Right atrium auricular region (tissue), 2 donors: ENCODE measurements around the gene VRK1. TPM values are rescaled to one million over a fixed set of nuclear protein-coding genes. Genes with fewer than 3 reads are reported as not detected.

Experiments
- DNase-seq: peaks from one replicate; pipeline ENCODE4 v3.0.0-alpha.2; 2019; ENCODE audit warnings: low spot score
- H3K27ac ChIP-seq, 2 donors: fragments of 200-600 bp; sonication (generic); 1 replicate in 1 of 2; 2 replicates in 1 of 2; pipeline ENCODE4 v1.5.1; 2016 to 2019
- H3K27me3 ChIP-seq, 2 donors: fragments of 200-600 bp; sonication (generic); one replicate each; pipeline versions ENCODE4 v1.5.1 to v1.6.0; 2017 to 2019
- H3K36me3 ChIP-seq: fragments of 200-600 bp; sonication (generic); one replicate; pipeline ENCODE4 v1.5.1; 2016
- H3K4me1 ChIP-seq, 2 donors: fragments of 200-600 bp; sonication (generic); one replicate each; pipeline versions ENCODE4 v1.5.1 to v1.6.0; 2017 to 2019
- H3K4me3 ChIP-seq, 2 donors: fragments of 200-600 bp; sonication (generic); 1 replicate in 1 of 2; 2 replicates in 1 of 2; pipeline ENCODE4 v1.5.1; 2017 to 2019; ENCODE audit warnings: mild to moderate bottlenecking in 1 of 2, moderate library complexity in 1 of 2
- H3K9me3 ChIP-seq, 2 donors: fragments of 200-600 bp; sonication (generic); one replicate each; pipeline ENCODE4 v1.5.1; 2019
- total RNA-seq, 2 donors: library from RNA; depleted of rRNA; stranded (reverse); fragments of >200 nt; gene quantifications; one replicate each; pipeline ENCODE4 v1.1.0, GENCODE V29; 2016
- TF ChIP-seq, protein P1 (sequence below), 2 donors: fragments of 200-600 bp; sonication (generic); IDR thresholded peaks; one replicate each; pipeline ENCODE4 v1.5.1; 2019; ENCODE audit warnings: antibody characterized with exemption in 2 of 2

VRK1 gene
- total RNA-seq, 2 donors from 2014 or later = 8.7 to 10.0 TPM

DNA sequence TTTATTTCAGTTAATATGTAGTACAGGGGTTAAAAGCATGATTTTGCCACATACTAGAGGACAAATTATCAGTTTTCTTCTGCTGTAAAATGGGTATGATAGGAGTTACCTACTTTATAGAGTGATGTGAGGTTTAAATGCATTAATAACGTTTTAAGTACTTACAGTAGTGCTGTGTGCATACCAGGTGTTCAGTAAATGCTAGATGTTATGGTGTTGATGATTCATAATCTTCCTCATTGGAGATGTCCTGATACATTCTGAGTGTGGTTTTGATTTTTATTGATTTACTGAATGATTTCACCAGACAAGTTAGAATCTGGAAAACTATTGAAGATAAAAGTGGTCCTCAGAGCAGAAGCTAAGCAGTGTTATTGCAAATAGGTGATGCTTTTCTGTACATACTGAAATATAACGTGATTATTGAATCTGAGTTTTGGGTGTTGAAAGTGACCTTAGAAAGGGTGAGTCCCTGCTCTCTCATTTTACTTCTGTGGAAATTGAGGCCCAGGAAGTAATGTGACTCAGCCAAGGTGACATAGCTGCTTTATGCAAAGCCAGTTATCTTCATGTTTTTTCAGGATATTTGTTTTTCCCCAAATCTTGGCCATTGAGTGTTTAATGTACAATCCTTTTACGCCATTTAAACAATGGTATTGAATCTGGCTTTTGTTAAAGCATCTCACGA lies 54.7 kb downstream of the VRK1 start:
- no peaks in the 10 kb centered on the region for H3K36me3 ChIP-seq
- DNase-seq = no peak
- no peak overlapping the region for H3K4me3 ChIP-seq

GRCh38 chr14:96852823-96853422 lies 55.7 kb downstream of the VRK1 start:
- Histone ChIP-seq H3K4me1 (no peaks in the 10 kb centered on the region), H3K27me3 (no peaks in the 10 kb centered on the region), H3K9me3 (no peaks in the 10 kb centered on the region), H3K36me3 (no peaks in the 10 kb centered on the region), H3K27ac (no peak overlapping the region), H3K4me3 (no peak overlapping the region)
- DNase-seq = no peak
- TF ChIP-seq, protein P1, sequence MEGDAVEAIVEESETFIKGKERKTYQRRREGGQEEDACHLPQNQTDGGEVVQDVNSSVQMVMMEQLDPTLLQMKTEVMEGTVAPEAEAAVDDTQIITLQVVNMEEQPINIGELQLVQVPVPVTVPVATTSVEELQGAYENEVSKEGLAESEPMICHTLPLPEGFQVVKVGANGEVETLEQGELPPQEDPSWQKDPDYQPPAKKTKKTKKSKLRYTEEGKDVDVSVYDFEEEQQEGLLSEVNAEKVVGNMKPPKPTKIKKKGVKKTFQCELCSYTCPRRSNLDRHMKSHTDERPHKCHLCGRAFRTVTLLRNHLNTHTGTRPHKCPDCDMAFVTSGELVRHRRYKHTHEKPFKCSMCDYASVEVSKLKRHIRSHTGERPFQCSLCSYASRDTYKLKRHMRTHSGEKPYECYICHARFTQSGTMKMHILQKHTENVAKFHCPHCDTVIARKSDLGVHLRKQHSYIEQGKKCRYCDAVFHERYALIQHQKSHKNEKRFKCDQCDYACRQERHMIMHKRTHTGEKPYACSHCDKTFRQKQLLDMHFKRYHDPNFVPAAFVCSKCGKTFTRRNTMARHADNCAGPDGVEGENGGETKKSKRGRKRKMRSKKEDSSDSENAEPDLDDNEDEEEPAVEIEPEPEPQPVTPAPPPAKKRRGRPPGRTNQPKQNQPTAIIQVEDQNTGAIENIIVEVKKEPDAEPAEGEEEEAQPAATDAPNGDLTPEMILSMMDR (IDR thresholded peaks at IDR 0.05) = peak; percentile 67 to 72

More for the DNA sequence above, 54.7 kb downstream of the VRK1 start:
- Histone ChIP-seq H3K27me3 (no peaks in the 10 kb centered on the region), H3K4me1 (no peaks in the 10 kb centered on the region), H3K9me3 (no peaks in the 10 kb centered on the region), H3K27ac (no peak overlapping the region)
- TF ChIP-seq, protein P1 (IDR thresholded peaks at IDR 0.05) = no peak

GRCh38 chr14:96858643-96859042 lies 61.5 kb downstream of the VRK1 start:
- DNase-seq = no peak
- Histone ChIP-seq H3K27me3 (no peaks in the 10 kb centered on the region), H3K9me3 (no peaks in the 10 kb centered on the region), H3K4me1 (no peaks in the 10 kb centered on the region), H3K27ac (no peak overlapping the region), H3K4me3 (no peak overlapping the region), H3K36me3 (no peaks in the 10 kb centered on the region)
- TF ChIP-seq, protein P1 (IDR thresholded peaks at IDR 0.05) = no peak

DNA sequence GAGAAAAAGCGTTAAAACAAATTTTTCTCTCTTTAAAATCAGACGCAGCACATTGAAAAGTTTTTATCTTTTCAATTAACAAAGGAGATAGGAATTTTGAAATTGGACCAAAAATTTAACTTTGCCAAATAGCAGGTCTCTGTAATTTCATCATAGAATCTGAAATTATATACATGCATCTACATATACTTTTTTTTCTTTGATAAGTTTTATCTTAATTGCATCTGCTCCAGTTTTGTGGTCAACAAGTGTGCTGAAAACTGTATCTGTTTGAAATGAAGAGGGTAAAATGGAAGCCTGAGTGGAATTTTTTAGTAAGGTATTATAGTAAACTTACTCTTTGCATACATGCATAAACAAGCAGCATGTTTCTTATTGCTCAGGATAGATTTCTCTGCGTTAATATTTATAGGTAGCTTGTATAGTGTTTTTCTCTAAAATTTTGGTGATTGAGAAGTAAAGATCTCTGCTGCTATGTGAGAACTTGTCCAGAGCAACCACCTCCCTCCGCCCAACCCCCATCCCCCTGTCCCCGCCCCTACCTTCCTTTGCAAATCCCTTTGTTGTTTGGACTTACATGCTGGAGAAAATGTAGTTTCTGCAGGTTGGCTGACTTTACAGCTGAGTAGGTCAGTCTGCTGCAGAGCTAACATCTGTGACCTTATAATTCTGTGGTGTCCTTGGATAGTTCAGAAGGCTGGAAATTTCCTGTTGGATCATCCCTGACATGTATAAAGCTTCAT lies 64.6 kb downstream of the VRK1 start:
- TF ChIP-seq, protein P1 (IDR thresholded peaks at IDR 0.05) = no peak
- no peaks in the 10 kb centered on the region for H3K27me3 ChIP-seq
- H3K4me3 ChIP-seq = no peak overlapping the region
- no peaks in the 10 kb centered on the region for H3K36me3 ChIP-seq
- no peaks in the 10 kb centered on the region for H3K9me3 ChIP-seq
- no peaks in the 10 kb centered on the region for H3K4me1 ChIP-seq
- no peak for DNase-seq
- no peak overlapping the region for H3K27ac ChIP-seq

DNA sequence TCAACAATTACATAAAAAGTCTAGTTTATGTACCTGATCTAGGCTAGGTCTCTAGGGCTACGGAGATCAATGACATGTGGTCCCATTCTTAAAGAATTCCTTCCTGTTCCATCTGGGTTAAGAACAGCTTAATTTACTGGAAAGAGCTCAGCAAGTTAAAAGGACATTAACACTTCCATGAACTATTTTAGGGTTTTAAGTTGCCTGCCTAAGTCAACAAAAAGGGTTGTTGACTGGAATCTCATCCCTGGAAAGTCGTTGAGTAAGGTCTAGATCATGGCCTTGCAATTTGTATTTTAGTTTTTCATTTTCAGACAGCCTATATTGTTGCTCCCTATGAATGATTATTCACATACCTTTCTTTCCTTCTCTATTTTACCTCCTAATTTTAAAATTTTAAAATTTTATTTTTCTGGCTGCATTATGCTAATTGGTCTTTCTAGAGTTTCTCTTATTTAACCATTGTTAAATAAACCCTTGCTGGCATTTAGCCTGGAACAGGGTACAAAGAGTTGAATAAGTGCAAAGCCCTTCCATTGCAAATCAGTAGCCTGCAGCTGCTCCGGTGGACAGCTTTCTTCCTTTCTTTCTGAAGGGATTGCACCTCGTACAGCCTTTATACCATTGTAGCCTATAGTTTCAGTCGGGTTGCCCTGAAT lies 66.3 kb downstream of the VRK1 start:
- no peaks in the 10 kb centered on the region for H3K4me1 ChIP-seq
- no peaks in the 10 kb centered on the region for H3K36me3 ChIP-seq
- TF ChIP-seq, protein P1 (IDR thresholded peaks at IDR 0.05) = no peak
- H3K27me3 ChIP-seq = no peaks in the 10 kb centered on the region
- no peak for DNase-seq
- no peaks in the 10 kb centered on the region for H3K9me3 ChIP-seq
- H3K4me3 ChIP-seq = no peak overlapping the region
- no peak overlapping the region for H3K27ac ChIP-seq
